Measurements from ENCODE around the gene PTPRN2. TPM values are rescaled to one million over a fixed set of nuclear protein-coding genes. Genes with fewer than 3 reads are reported as not detected.

The PTPRN2 gene
- total RNA-seq, 1 experiment from 2014 or later, result 1.7 TPM

DNA sequence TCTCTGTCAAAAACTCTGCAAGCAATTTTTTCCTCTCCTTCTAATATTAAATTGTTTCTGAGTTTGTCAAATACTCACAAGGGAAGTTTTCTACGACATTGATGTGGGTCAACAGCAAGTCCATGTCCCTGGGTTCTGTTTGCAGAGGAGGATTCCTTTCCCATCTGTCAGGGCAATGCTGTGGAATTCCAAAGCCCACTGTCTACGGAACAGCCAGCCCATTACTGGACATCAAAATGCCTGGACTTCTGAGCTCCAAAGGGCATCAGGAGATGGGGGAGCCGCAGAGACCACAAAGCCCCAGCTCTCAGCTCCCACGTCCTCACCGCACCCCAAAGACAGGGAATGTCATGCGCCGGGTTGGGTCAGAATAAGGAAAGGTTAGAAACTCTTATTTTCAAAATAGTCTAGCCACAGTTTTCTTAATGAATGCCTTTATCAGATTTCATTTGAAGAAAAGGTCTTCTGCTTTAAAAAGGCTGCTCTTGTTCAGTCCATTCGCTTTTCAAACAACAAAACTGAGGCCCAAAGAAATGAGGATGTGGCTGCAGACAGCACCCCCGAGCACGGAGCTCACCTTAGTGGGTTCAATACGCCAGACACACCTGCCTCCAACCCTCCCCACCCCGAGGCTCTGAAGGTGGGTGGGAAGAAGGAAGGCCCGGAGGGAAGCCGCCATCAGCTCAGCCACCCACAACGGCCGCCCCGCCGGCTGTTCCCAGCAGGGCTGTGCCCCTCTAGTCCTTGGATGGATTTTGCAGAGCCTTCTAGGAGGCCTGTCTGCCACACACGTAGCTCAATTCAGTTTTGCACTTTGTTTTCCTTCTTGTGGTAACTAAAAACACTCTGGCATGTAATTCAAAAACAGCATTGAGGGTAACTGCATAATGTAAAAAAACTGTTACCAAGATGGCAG is 44.7 kb downstream of the PTPRN2 start:
- H3K36me3 ChIP-seq (ENCODE audit: insufficient read depth, low read length), result no peaks in the 10 kb centered on the region
- no peak overlapping the region for H3K4me2 ChIP-seq (ENCODE audit: low read depth, low read length, poor library complexity, severe bottlenecking)
- no peaks in the 10 kb centered on the region for H4K20me1 ChIP-seq (ENCODE audit: insufficient read depth, low read depth, low read length)
- DNase-seq, result no peak
- no peak overlapping the region for H2AFZ ChIP-seq (ENCODE audit: low read length)
- no peaks in the 10 kb centered on the region for H3K27me3 ChIP-seq (ENCODE audit: low read length)
- no peak overlapping the region for H3K9ac ChIP-seq (ENCODE audit: low read length)
- H3K79me2 ChIP-seq (ENCODE audit: low read length), result no peaks in the 10 kb centered on the region
- peaks cover 13% of the 10 kb centered on the region for H3K4me1 ChIP-seq (ENCODE audit: low read length)
- no peaks in the 10 kb centered on the region for H3K9me2 ChIP-seq (replicated peaks; ENCODE audit: insufficient read depth, low read length)
- no peak overlapping the region for H3K27ac ChIP-seq (ENCODE audit: low read length)
- H3K9me3 ChIP-seq (ENCODE audit: low read length), result no peaks in the 10 kb centered on the region
- no peak overlapping the region for H3K4me3 ChIP-seq (ENCODE audit: low read length)

DNA sequence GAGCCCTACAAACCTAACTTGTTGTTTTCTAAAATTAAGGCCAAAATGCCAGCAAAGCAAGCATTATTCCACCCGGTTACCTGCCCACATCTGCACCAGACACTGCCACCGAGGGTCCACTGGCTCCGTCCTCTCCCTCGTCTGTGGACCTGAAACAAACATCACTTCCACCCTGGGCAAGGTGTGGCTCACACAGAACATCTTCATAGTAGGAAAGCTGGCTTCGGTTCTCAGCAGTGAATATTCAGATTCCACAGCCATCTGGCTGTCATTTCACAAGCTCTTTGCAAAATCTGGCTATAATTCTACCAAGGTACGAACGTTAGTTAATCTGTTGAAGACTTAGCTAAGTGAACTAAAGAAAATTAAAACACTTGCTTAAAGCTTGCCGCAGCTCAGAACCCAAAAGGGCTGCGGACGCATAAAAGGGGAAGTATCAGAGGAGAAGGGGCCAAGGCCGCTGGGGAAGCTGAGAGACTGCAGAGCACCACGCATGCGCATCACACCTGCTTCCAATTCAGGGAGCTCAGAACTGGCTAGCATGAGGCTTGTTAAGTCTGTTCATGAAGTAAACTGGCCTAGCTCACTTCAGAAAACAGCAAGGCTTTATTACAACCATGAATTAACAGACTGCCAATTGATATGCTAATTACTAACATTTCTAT is 46.1 kb downstream of the PTPRN2 start:
- Histone ChIP-seq H3K27me3 (ENCODE audit: low read length) (no peaks in the 10 kb centered on the region), H3K9me2 (replicated peaks; ENCODE audit: insufficient read depth, low read length) (no peaks in the 10 kb centered on the region), H3K9me3 (ENCODE audit: low read length) (no peaks in the 10 kb centered on the region), H3K4me2 (ENCODE audit: low read depth, low read length, poor library complexity, severe bottlenecking) (peak overlapping the region; percentile 68), H3K9ac (ENCODE audit: low read length) (peak overlapping the region; percentile 53), H3K4me1 (ENCODE audit: low read length) (peaks cover 13% of the 10 kb centered on the region), H3K4me3 (ENCODE audit: low read length) (0 out of 2 replicates have a peak overlapping the region, but pooled peaks have one; percentile 21), H4K20me1 (ENCODE audit: insufficient read depth, low read depth, low read length) (no peaks in the 10 kb centered on the region), H3K79me2 (ENCODE audit: low read length) (no peaks in the 10 kb centered on the region), H3K36me3 (ENCODE audit: insufficient read depth, low read length) (no peaks in the 10 kb centered on the region), H3K27ac (ENCODE audit: low read length) (no peak overlapping the region), H2AFZ (ENCODE audit: low read length) (peak overlapping the region; percentile 97)
- peak; percentile 95 for DNase-seq

DNA sequence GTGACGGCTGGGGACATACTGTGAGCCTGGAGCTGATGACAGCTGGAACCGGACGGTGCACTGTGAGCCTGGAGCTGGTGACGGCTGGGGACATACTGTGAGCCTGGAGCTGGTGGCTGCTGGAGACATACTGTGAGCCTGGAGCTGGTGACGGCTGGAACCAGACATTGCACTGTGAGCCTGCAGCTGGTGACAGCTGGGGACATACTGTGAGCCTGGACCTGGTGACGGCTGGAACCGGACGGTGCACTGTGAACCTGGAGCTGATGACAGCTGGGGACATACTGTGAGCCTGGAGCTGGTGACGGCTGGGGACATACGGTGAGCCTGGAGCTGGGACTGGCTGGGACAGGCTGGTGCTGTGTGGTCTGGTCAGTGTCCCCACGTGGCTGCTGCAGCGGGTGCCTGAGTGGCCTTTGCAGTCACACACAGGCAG is 47.9 kb downstream of the PTPRN2 start:
- Histone ChIP-seq H3K4me3 (ENCODE audit: low read length) (no peak overlapping the region), H3K36me3 (ENCODE audit: insufficient read depth, low read length) (no peaks in the 10 kb centered on the region), H4K20me1 (ENCODE audit: insufficient read depth, low read depth, low read length) (no peaks in the 10 kb centered on the region), H3K9me2 (replicated peaks; ENCODE audit: insufficient read depth, low read length) (no peaks in the 10 kb centered on the region), H3K79me2 (ENCODE audit: low read length) (no peaks in the 10 kb centered on the region), H3K4me1 (ENCODE audit: low read length) (peaks cover 13% of the 10 kb centered on the region), H3K9ac (ENCODE audit: low read length) (no peak overlapping the region), H3K4me2 (ENCODE audit: low read depth, low read length, poor library complexity, severe bottlenecking) (no peak overlapping the region), H3K27me3 (ENCODE audit: low read length) (no peaks in the 10 kb centered on the region), H3K9me3 (ENCODE audit: low read length) (no peaks in the 10 kb centered on the region), H3K27ac (ENCODE audit: low read length) (no peak overlapping the region), H2AFZ (ENCODE audit: low read length) (no peak overlapping the region)
- no peak for DNase-seq

DNA sequence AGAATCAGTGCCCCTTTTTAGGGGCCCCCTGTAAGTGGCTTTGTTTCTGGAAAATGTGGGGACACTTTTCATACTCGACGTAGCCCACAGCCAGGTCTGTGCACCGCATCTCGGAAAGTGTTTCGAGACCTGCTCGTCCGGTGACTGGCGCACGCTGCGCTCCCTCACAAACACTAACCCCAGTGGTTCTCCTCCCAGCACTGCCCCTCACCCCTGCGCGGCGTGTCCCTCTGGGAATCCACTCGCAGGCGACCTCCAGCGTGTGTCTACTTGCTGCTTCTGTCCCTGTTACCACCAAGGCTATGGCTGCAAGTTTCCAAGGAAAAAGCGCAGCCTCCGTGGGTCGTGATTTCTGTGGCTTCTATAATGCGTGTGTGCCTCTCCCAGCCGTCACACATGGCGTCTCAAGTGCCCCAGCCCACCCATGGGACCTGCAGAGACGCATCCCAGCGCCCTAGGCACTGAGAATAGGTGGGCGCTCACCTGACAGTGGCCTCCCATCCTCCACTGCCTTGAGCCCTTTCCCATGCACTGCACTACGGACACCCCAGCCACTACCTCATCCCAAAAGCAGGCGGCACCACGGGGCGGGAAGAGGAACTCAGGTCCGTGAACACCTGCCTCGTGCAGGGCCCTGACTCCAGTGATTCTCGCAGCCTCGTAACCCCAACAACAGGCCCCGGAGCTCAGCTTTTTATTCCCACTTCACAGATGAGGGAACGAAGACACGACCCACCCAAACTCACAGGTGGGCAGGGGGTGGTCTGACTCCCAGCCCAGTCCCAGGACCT is 49.3 kb downstream of the PTPRN2 start:
- no peaks in the 10 kb centered on the region for H3K27me3 ChIP-seq (ENCODE audit: low read length)
- no peak overlapping the region for H3K27ac ChIP-seq (ENCODE audit: low read length)
- H3K79me2 ChIP-seq (ENCODE audit: low read length), result no peaks in the 10 kb centered on the region
- H3K9me3 ChIP-seq (ENCODE audit: low read length), result no peaks in the 10 kb centered on the region
- H3K4me2 ChIP-seq (ENCODE audit: low read depth, low read length, poor library complexity, severe bottlenecking), result no peak overlapping the region
- peaks cover 13% of the 10 kb centered on the region for H3K4me1 ChIP-seq (ENCODE audit: low read length)
- no peak overlapping the region for H3K4me3 ChIP-seq (ENCODE audit: low read length)
- H3K9ac ChIP-seq (ENCODE audit: low read length), result no peak overlapping the region
- H4K20me1 ChIP-seq (ENCODE audit: insufficient read depth, low read depth, low read length), result no peaks in the 10 kb centered on the region
- H3K36me3 ChIP-seq (ENCODE audit: insufficient read depth, low read length), result no peaks in the 10 kb centered on the region
- no peak for DNase-seq
- H2AFZ ChIP-seq (ENCODE audit: low read length), result no peak overlapping the region
- no peaks in the 10 kb centered on the region for H3K9me2 ChIP-seq (replicated peaks; ENCODE audit: insufficient read depth, low read length)

DNA sequence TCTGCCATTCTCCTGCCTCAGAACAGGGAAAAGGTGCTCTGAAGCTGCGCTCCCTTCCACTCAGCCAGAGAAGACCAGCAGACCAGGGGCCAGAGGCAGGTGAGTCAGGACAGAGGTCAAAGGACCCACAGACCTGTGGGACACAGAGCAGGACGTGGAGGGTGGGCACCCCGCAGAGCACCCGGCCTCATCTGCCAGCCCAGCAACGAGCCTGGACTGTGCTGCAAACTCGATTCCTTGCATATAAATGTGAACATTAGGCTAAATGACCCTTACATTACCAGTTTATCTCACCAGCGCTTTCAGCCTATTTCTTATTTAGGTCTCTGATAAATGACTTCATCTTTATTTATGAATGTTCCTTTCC is 50.1 kb downstream of the PTPRN2 start:
- H4K20me1 ChIP-seq (ENCODE audit: insufficient read depth, low read depth, low read length), result no peaks in the 10 kb centered on the region
- H3K27ac ChIP-seq (ENCODE audit: low read length), result no peak overlapping the region
- H2AFZ ChIP-seq (ENCODE audit: low read length), result no peak overlapping the region
- no peaks in the 10 kb centered on the region for H3K36me3 ChIP-seq (ENCODE audit: insufficient read depth, low read length)
- no peak overlapping the region for H3K4me2 ChIP-seq (ENCODE audit: low read depth, low read length, poor library complexity, severe bottlenecking)
- DNase-seq, result no peak
- peaks cover 20% of the 10 kb centered on the region for H3K4me1 ChIP-seq (ENCODE audit: low read length)
- no peaks in the 10 kb centered on the region for H3K79me2 ChIP-seq (ENCODE audit: low read length)
- no peaks in the 10 kb centered on the region for H3K9me3 ChIP-seq (ENCODE audit: low read length)
- H3K9me2 ChIP-seq (replicated peaks; ENCODE audit: insufficient read depth, low read length), result no peaks in the 10 kb centered on the region
- no peak overlapping the region for H3K4me3 ChIP-seq (ENCODE audit: low read length)
- no peak overlapping the region for H3K9ac ChIP-seq (ENCODE audit: low read length)
- H3K27me3 ChIP-seq (ENCODE audit: low read length), result no peaks in the 10 kb centered on the region

DNA sequence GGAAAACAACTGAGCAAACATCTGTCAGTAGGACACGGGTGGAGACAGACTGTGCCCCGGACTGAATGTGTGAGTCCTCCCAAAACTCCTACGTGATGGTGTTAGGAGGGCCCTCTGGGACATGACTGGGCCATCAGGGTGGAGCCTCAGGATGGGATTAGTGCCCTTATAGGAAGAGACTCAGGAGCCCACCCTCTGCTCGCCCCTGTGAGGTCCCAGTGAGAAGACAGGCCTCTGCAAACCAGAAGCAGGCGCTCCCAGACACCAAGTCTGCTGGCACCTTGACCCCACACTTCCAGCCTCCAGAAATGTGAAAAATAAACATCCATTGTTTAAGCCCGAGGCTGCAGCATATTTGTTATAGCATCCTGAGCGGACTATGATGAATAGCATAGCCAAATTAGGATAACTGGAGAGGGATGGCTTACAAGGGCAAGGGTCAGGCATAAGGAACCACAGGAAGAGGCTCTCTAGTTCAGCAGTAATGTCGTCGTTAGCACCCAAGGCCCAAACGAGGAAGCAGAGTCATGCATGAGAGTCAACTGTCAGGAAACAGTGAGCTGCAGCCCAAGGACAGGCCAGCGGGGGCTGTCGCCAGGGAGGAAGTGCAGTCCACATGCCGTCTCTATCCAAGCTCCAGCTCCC is 50.6 kb downstream of the PTPRN2 start:
- no peaks in the 10 kb centered on the region for H3K9me2 ChIP-seq (replicated peaks; ENCODE audit: insufficient read depth, low read length)
- H3K27me3 ChIP-seq (ENCODE audit: low read length), result no peaks in the 10 kb centered on the region
- no peak overlapping the region for H3K9ac ChIP-seq (ENCODE audit: low read length)
- peaks cover 20% of the 10 kb centered on the region for H3K4me1 ChIP-seq (ENCODE audit: low read length)
- H3K79me2 ChIP-seq (ENCODE audit: low read length), result no peaks in the 10 kb centered on the region
- H3K9me3 ChIP-seq (ENCODE audit: low read length), result no peaks in the 10 kb centered on the region
- no peak overlapping the region for H2AFZ ChIP-seq (ENCODE audit: low read length)
- no peak overlapping the region for H3K4me3 ChIP-seq (ENCODE audit: low read length)
- DNase-seq, result no peak
- no peaks in the 10 kb centered on the region for H3K36me3 ChIP-seq (ENCODE audit: insufficient read depth, low read length)
- H3K27ac ChIP-seq (ENCODE audit: low read length), result no peak overlapping the region
- no peak overlapping the region for H3K4me2 ChIP-seq (ENCODE audit: low read depth, low read length, poor library complexity, severe bottlenecking)
- no peaks in the 10 kb centered on the region for H4K20me1 ChIP-seq (ENCODE audit: insufficient read depth, low read depth, low read length)

DNA sequence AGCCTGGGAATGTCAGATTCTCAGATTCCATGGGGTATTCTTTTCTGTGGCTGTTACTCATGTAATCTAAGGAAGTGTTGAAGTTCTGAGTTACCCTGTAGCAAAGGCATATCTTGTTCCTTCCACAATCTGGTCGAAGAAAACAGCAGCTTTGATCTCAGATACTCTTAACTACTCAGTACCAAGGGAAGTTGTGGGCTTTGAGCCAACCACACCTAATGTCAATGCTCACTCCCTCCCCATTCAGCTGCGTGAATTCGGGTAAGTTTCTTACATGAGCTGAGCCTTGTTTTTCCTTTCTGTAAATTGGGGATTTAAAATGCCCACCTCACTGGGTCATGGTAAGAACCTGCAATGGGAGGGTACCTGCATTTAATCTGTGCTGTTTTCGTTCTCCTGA is 52.5 kb downstream of the PTPRN2 start:
- H4K20me1 ChIP-seq (ENCODE audit: insufficient read depth, low read depth, low read length), result no peaks in the 10 kb centered on the region
- H3K27me3 ChIP-seq (ENCODE audit: low read length), result no peaks in the 10 kb centered on the region
- H3K9me3 ChIP-seq (ENCODE audit: low read length), result no peaks in the 10 kb centered on the region
- H3K36me3 ChIP-seq (ENCODE audit: insufficient read depth, low read length), result no peaks in the 10 kb centered on the region
- no peaks in the 10 kb centered on the region for H3K9me2 ChIP-seq (replicated peaks; ENCODE audit: insufficient read depth, low read length)
- peaks cover 7% of the 10 kb centered on the region for H3K4me1 ChIP-seq (ENCODE audit: low read length)
- no peak overlapping the region for H3K27ac ChIP-seq (ENCODE audit: low read length)
- no peak overlapping the region for H2AFZ ChIP-seq (ENCODE audit: low read length)
- no peak overlapping the region for H3K9ac ChIP-seq (ENCODE audit: low read length)
- H3K79me2 ChIP-seq (ENCODE audit: low read length), result no peaks in the 10 kb centered on the region
- no peak overlapping the region for H3K4me2 ChIP-seq (ENCODE audit: low read depth, low read length, poor library complexity, severe bottlenecking)
- no peak overlapping the region for H3K4me3 ChIP-seq (ENCODE audit: low read length)
- no peak for DNase-seq
